Mesodermal cell (in vitro differentiated cells): Measurements from ENCODE around the gene GOLGA3. TPM values are rescaled to one million over a fixed set of nuclear protein-coding genes. Genes with fewer than 3 reads are reported as not detected.
"Not testable (repeated sequence)": the region's sequence is repeated elsewhere in the genome, so short reads cannot be mapped to it uniquely, and the experiment has no call there.

ENCODE experiments used
- H3K27ac ChIP-seq: 2 replicates; pipeline ENCODE4 v1.7.0; 2013; ENCODE audit warnings: mild to moderate bottlenecking, low read depth, low read length, moderate library complexity; ENCODE audit not compliant: severe bottlenecking
- H3K36me3 ChIP-seq: 2 replicates; pipeline ENCODE4 v1.7.1; 2013; ENCODE audit warnings: mild to moderate bottlenecking, low read length, moderate library complexity; ENCODE audit not compliant: control insufficient read depth, insufficient read depth
- H3K4me1 ChIP-seq: one replicate; pipeline ENCODE4 v1.7.1; 2013; ENCODE audit warnings: mild to moderate bottlenecking, low read length; ENCODE audit not compliant: insufficient read depth, control insufficient read depth, poor library complexity, severe bottlenecking
- H3K4me3 ChIP-seq: 2 replicates; pipeline ENCODE4 v1.7.0; 2013; ENCODE audit warnings: low read length, control low read depth, mild to moderate bottlenecking; ENCODE audit not compliant: insufficient read depth, poor library complexity, severe bottlenecking; ENCODE audit errors: extremely low read depth
- H3K9me3 ChIP-seq: 2 replicates; pipeline ENCODE4 v1.7.1; 2013; ENCODE audit warnings: mild to moderate bottlenecking, low read length, moderate library complexity; ENCODE audit not compliant: control insufficient read depth
- WGBS, 2 experiments: methylation state at CpG; one replicate each; pipeline ENCODE4 v1.1.5; 2013; ENCODE audit warnings: missing lambda C conversion rate in 2 of 2; ENCODE audit not compliant: insufficient coverage in 2 of 2; 5-methylcytosine and 5-hydroxymethylcytosine counted together
- polyA plus RNA-seq, 2 experiments: library from polyadenylated mRNA; stranded (reverse); fragments of 50-300 nt; gene quantifications; one replicate each; pipeline ENCODE4 v1.2.3, GENCODE V29; 2013

GOLGA3 gene
- polyA plus RNA-seq (2013, experiment 1 of 2), result 33.8 TPM
- polyA plus RNA-seq (2013, experiment 2 of 2), result 27.1 TPM

- peaks cover 45% of the 10 kb centered on the region for H3K36me3 ChIP-seq
- H3K27ac ChIP-seq, result peak within 1 kb of the TSS; percentile 99
- peaks cover 8% of the 10 kb centered on the region for H3K9me3 ChIP-seq
- H3K4me1 ChIP-seq, result peaks cover 12% of the 10 kb centered on the region
- peak within 1 kb of the TSS; percentile 91 for H3K4me3 ChIP-seq
- WGBS, 2 experiments, result 10 to 11% methylated on average over 54 to 73 of the region's 78 CpGs
Observed at GRCh38 chr12:132828706-132829534, at the start of gene GOLGA3. GOLGA3 (minus strand) TSS chr12:132828869; CDS start chr12:132822128, 6,741 bp downstream.

GRCh38 chr12:132874620-132875019, 46.0 kb upstream of the GOLGA3 start:
- H3K27ac ChIP-seq, H3K4me3 ChIP-seq, H3K9me3 ChIP-seq, H3K4me1 ChIP-seq: not testable (repeated sequence)
- WGBS, 2 experiments, result 91 to 92% methylated on average over 17 to 21 of the region's 21 CpGs
- peaks cover 82% of the 10 kb centered on the region for H3K36me3 ChIP-seq

- Histone ChIP-seq H3K9me3 (no peaks in the 10 kb centered on the region), H3K27ac (no peak overlapping the region), H3K4me1 (no peaks in the 10 kb centered on the region), H3K4me3 (no peak overlapping the region), H3K36me3 (peaks cover 82% of the 10 kb centered on the region)
- WGBS, 2 experiments, result 96 to 100% methylated on average over 11 of the region's 11 CpGs
Observed at GRCh38 chr12:132874175-132874574, 45.5 kb upstream of the GOLGA3 start.

GRCh38 chr12:132873724-132874123, 45.1 kb upstream of the GOLGA3 start:
- Histone ChIP-seq H3K4me1 (no peaks in the 10 kb centered on the region), H3K4me3 (no peak overlapping the region), H3K9me3 (no peaks in the 10 kb centered on the region), H3K36me3 (peaks cover 85% of the 10 kb centered on the region), H3K27ac (no peak overlapping the region)
- WGBS, 2 experiments, result 94 to 96% methylated on average over 7 to 9 of the region's 10 CpGs

- peaks cover 83% of the 10 kb centered on the region for H3K36me3 ChIP-seq
- H3K4me1 ChIP-seq, result no peaks in the 10 kb centered on the region
- no peaks in the 10 kb centered on the region for H3K9me3 ChIP-seq
- no peak overlapping the region for H3K4me3 ChIP-seq
- 93 to 97% methylated on average over 12 of the region's 12 CpGs for WGBS, 2 experiments
- no peak overlapping the region for H3K27ac ChIP-seq
Observed at GRCh38 chr12:132872975-132873421, 44.3 kb upstream of the GOLGA3 start.

- H3K4me1 ChIP-seq, result no peaks in the 10 kb centered on the region
- peaks cover 85% of the 10 kb centered on the region for H3K36me3 ChIP-seq
- WGBS, 2 experiments, result 91 to 92% methylated on average over 20 to 21 of the region's 21 CpGs
- no peak overlapping the region for H3K27ac ChIP-seq
- no peak overlapping the region for H3K4me3 ChIP-seq
- H3K9me3 ChIP-seq, result no peaks in the 10 kb centered on the region
Observed at GRCh38 chr12:132872073-132872855, 43.6 kb upstream of the GOLGA3 start.

GRCh38 chr12:132869551-132869950, 40.9 kb upstream of the GOLGA3 start:
- Histone ChIP-seq H3K4me3 (no peak overlapping the region), H3K9me3 (no peaks in the 10 kb centered on the region), H3K4me1 (peaks cover 2% of the 10 kb centered on the region), H3K36me3 (peaks cover 88% of the 10 kb centered on the region), H3K27ac (no peak overlapping the region)
- WGBS, 2 experiments, result 98% methylated on average over 11 to 12 of the region's 14 CpGs

GRCh38 chr12:132866251-132866828, 37.7 kb upstream of the GOLGA3 start:
- Histone ChIP-seq H3K27ac (peak overlapping the region; percentile 78), H3K36me3 (peaks cover 80% of the 10 kb centered on the region), H3K4me1 (peaks cover 2% of the 10 kb centered on the region), H3K9me3 (no peaks in the 10 kb centered on the region), H3K4me3 (no peak overlapping the region)
- WGBS, 2 experiments, result 96 to 98% methylated on average over 13 to 14 of the region's 14 CpGs

GRCh38 chr12:132861558-132861957, 32.9 kb upstream of the GOLGA3 start:
- H3K4me3 ChIP-seq, result no peak overlapping the region
- 88 to 93% methylated on average over 5 to 7 of the region's 8 CpGs for WGBS, 2 experiments
- no peaks in the 10 kb centered on the region for H3K4me1 ChIP-seq
- no peak overlapping the region for H3K27ac ChIP-seq
- no peaks in the 10 kb centered on the region for H3K9me3 ChIP-seq
- peaks cover 79% of the 10 kb centered on the region for H3K36me3 ChIP-seq

- no peaks in the 10 kb centered on the region for H3K9me3 ChIP-seq
- no peak overlapping the region for H3K4me3 ChIP-seq
- no peak overlapping the region for H3K27ac ChIP-seq
- 95 to 97% methylated on average over 17 of the region's 18 CpGs for WGBS, 2 experiments
- no peaks in the 10 kb centered on the region for H3K4me1 ChIP-seq
- peaks cover 85% of the 10 kb centered on the region for H3K36me3 ChIP-seq
Observed at GRCh38 chr12:132858718-132859266, 30.1 kb upstream of the GOLGA3 start.
